ENCODE results near the gene RTP1. TPM values are rescaled to one million over a fixed set of nuclear protein-coding genes. Genes with fewer than 3 reads are reported as not detected.
"Not testable (repeated sequence)": the region's sequence is repeated elsewhere in the genome, so short reads cannot be mapped to it uniquely, and the experiment has no call there.

The RTP1 gene
- total RNA-seq, 1 donor from 2014 or later, result not detected

- Mint-ChIP-seq H3K27ac (no peak overlapping the region), H3K9me3 (peaks cover 3% of the 10 kb centered on the region), H3K27me3 (peaks cover 4% of the 10 kb centered on the region), H3K36me3 (ENCODE audit: low read depth) (no peaks in the 10 kb centered on the region), H3K4me3 (no peak overlapping the region), H3K4me1 (no peaks in the 10 kb centered on the region)
- intact Hi-C loops (cut with micrococcal nuclease), result no loop called here
- no peak for DNase-seq
These were observed 40.5 kb downstream of the RTP1 start for GRCh38 chr3:187237741-187238140.

- Mint-ChIP-seq H3K4me1 (no peaks in the 10 kb centered on the region), H3K27me3 (peaks cover 4% of the 10 kb centered on the region), H3K27ac (no peak overlapping the region), H3K9me3 (peaks cover 3% of the 10 kb centered on the region), H3K4me3 (no peak overlapping the region), H3K36me3 (ENCODE audit: low read depth) (no peaks in the 10 kb centered on the region)
- DNase-seq, result no peak
- intact Hi-C loops (cut with micrococcal nuclease), result no loop called here
These were observed 41.0 kb downstream of the RTP1 start for GRCh38 chr3:187238239-187238638.

- H3K27me3 Mint-ChIP-seq; H3K9me3 Mint-ChIP-seq; DNase-seq; H3K4me1 Mint-ChIP-seq; H3K36me3 Mint-ChIP-seq (ENCODE audit: low read depth); H3K27ac Mint-ChIP-seq; H3K4me3 Mint-ChIP-seq; intact Hi-C loops (cut with micrococcal nuclease): not testable (repeated sequence)
These were observed 41.5 kb downstream of the RTP1 start for GRCh38 chr3:187238835-187239234.

GRCh38 chr3:187242435-187242834 lies 45.1 kb downstream of the RTP1 start:
- Mint-ChIP-seq H3K4me3 (no peak overlapping the region), H3K4me1 (peaks cover 4% of the 10 kb centered on the region), H3K36me3 (ENCODE audit: low read depth) (no peaks in the 10 kb centered on the region), H3K9me3 (peaks cover 3% of the 10 kb centered on the region), H3K27me3 (peaks cover 6% of the 10 kb centered on the region), H3K27ac (no peak overlapping the region)
- intact Hi-C loops (cut with micrococcal nuclease), result no loop called here
- DNase-seq, result no peak

- intact Hi-C loops (cut with micrococcal nuclease), result no loop called here
- no peak for DNase-seq
- no peak overlapping the region for H3K27ac Mint-ChIP-seq
- H3K27me3 Mint-ChIP-seq, result peaks cover 6% of the 10 kb centered on the region
- no peaks in the 10 kb centered on the region for H3K36me3 Mint-ChIP-seq (ENCODE audit: low read depth)
- no peak overlapping the region for H3K4me3 Mint-ChIP-seq
- H3K9me3 Mint-ChIP-seq, result peaks cover 3% of the 10 kb centered on the region
- peaks cover 4% of the 10 kb centered on the region for H3K4me1 Mint-ChIP-seq
These were observed 45.6 kb downstream of the RTP1 start for GRCh38 chr3:187242900-187243299.

- H3K36me3 Mint-ChIP-seq (ENCODE audit: low read depth), result no peaks in the 10 kb centered on the region
- DNase-seq, result no peak
- H3K4me1 Mint-ChIP-seq, result peaks cover 4% of the 10 kb centered on the region
- H3K9me3 Mint-ChIP-seq, result no peaks in the 10 kb centered on the region
- no peak overlapping the region for H3K27ac Mint-ChIP-seq
- peaks cover 6% of the 10 kb centered on the region for H3K27me3 Mint-ChIP-seq
- H3K4me3 Mint-ChIP-seq, result no peak overlapping the region
- intact Hi-C loops (cut with micrococcal nuclease), result no loop called here
These were observed 46.7 kb downstream of the RTP1 start for GRCh38 chr3:187243933-187244524.

- Mint-ChIP-seq H3K27me3 (peaks cover 6% of the 10 kb centered on the region), H3K4me3 (no peak overlapping the region), H3K4me1 (peaks cover 4% of the 10 kb centered on the region), H3K9me3 (no peaks in the 10 kb centered on the region), H3K36me3 (ENCODE audit: low read depth) (no peaks in the 10 kb centered on the region), H3K27ac (no peak overlapping the region)
- intact Hi-C loops (cut with micrococcal nuclease), result no loop called here
- no peak for DNase-seq
These were observed 50.1 kb downstream of the RTP1 start for GRCh38 chr3:187247398-187247797.

Other genes with a start within 250 kb of the RTP1 start
- 10.4 and 11.7 TPM in 2 replicates for gene RPL39L, start 58.0 kb upstream of the RTP1 start, total RNA-seq
- gene MASP1, start 94.3 kb downstream of the RTP1 start, total RNA-seq, result not detected in 2 replicates
- 3.0 and 3.4 TPM in 2 replicates for gene RTP4, start 170.9 kb downstream of the RTP1 start, total RNA-seq

Data from activated CD4-positive, alpha-beta T cell treated with anti-CD3 and anti-CD28 coated beads, Interleukin-2, amount 10 ng/mL, durations not matched to agents 24 days and 14 days (primary cell).